HG03196 (cell line): ENCODE results near the gene MRPL49.
A peak's percentile ranks its signal among the peaks of the same experiment; 100 is the strongest.
"Not testable (repeated sequence)": the region's sequence is repeated elsewhere in the genome, so short reads cannot be mapped to it uniquely, and the experiment has no call there.

Experiments
- ATAC-seq: cut with Tn5 transposase; IDR thresholded peaks from one replicate; pipeline ENCODE4 v1.9.1; 2021; ENCODE audit not compliant: unreplicated experiment

MRPL49 gene

DNA sequence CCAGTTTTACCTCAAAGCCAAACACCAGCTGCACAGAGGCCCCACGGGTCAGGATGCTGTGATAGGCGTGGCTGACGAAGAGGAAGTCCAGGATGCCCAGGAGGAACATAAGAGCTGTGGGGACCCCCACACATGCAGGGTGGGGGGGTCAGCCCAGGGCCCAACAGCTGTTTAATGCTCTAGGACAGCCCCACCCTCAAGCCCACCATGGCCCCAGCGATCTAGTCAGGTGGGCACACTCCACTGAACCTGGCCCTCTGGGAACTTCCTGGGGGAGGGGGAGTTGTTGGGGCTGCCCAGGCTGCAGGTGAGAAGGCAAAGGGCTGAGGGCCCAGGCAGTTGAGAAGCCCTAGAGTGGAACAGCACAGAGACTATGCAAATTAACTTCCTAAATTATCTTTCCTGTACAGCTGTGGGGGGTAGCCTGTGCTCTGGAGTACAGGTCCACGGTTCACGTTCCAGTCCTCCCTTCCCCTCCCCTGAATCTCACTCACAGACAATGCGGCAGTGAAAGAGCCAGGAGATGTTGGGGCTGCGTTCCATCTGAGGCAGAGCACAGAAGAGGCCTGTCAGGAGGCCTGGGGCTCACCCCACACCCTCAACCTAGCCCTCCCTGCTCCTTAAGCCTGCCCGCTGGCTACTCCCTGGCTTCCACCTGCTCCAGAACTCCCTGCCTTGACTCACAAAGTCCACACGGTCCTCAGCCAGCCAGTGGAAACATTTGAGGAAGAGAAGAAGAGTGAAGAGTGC lies 10.3 kb downstream of the MRPL49 start:
- no peak for ATAC-seq

DNA sequence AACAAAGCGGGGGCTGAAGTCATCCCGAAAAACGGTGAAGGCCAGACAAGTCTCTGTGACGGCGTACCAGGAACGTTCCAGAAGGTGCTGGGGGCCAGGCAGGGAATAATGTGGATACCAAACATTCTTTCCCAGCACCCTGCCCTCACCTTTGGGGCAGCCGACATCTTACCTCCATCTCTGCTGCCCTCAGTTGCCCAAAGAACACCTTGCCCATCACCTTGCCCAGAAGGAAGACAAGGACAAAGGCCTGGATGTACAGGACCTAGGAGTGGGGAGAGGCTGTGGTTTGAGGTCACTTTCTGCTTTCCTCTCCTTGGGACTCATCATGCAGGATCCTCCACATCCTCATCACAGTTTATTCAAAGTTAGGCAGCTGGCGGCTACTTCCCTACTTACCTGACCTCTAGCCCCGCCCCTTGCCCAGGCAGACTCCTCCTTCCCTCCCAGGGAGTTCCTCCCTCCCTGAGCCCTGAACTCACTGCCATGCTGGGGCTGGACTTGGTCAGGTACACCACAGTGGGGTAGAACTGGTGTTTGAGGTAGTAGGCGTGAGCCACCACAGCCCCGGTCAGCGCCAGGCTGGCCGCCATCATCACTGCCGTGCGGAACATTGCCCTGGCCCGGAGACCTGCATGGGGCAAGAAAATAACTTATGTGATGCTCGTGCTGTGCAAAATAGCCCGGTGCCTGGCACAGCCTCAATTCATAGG lies 11.0 kb downstream of the MRPL49 start:
- ATAC-seq: no peak

DNA sequence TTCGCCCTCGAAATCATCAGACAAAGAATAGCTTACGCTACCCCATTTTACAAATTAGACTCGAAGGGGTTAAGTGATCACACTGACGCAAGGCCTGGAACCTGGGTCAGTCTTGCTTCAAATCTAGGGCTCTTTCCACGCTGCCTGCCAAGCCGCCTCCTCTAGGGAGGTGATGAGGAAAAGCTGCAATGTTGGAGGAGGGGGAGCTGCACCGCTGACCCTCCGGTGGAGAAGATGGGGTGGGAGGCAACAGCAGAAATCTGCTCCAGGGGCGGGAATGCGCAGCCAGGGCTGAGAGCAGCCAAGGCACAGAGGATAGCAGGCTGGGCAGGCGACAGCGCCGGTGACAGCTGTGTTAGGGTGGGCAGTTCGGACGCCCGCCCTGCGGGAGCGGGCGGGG lies 11.6 kb downstream of the MRPL49 start:
- ATAC-seq: no peak

DNA sequence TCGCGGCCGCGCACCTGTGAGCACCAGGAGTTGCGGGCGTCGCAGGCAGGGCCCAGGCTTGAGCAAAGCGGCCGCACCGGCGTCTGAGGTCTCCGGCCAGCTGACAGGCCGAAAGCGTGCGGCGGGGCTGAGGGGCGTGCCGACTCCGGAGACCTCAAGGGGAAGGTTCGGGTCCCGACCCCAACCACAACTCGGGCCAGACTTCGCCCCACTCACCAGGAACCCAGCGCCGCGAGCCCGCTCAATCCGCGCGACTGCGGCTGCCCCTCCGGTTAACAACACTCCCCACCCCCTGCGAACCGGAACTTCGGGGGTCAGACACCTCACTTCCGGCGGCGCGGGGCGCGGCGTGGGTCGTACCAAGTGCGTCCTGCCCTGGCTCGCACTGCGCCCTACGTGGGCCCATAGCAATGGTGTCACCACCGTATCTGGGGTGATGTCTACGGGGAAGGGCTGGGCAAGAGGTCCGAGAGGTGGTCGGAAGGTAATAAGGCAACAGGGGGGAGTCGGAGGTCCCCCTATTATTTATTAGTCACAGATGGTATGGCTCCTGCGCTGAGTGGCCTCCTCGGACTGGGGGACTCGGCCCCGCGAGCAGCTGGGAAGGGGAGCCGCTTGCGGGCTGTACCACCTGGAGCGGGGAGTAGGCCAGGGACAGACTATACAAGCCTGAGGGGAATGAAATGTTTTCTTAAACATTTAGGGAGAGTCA lies 12.3 kb downstream of the MRPL49 start, which contains the start of gene SYVN1:
TSS of gene SYVN1 (minus strand) at position 280 of the 712 bp plus-strand sequence. CDS start 918 bp downstream, outside the sequence.
- ATAC-seq: peak; percentile 51

DNA sequence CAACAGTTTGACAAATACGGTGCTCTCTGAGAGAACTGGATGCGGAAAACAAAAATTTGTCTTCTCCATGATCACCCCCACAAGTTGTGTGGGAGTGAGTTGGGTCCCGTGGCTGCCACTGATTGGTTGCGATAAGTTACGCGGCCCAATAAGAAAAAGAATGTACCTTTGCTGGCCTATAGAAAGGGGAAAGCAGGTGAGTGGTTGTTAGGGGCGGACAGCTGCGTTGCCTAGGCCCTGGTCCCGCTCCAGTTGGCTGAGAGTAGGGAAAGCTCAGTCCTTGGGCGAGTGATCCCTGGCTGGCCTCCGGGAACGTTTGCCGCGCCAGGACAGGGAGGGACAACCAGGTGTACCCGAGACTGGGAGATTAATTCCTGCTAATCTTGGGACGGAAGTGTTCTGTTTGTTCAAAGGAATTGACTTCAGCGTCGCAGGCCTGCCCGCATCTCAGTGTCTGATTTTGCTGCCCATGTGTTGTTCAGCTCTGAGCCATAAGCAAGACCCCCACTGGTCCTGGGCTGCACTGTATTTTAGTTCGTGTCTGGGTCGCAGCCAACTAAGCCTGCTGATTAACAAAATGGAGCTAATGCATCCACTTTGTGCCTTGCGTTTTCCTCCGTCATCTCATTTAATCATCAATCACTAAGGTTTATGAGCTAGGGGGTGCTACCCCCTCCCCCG lies 13.0 kb downstream of the MRPL49 start:
- peak; percentile 61 for ATAC-seq

DNA sequence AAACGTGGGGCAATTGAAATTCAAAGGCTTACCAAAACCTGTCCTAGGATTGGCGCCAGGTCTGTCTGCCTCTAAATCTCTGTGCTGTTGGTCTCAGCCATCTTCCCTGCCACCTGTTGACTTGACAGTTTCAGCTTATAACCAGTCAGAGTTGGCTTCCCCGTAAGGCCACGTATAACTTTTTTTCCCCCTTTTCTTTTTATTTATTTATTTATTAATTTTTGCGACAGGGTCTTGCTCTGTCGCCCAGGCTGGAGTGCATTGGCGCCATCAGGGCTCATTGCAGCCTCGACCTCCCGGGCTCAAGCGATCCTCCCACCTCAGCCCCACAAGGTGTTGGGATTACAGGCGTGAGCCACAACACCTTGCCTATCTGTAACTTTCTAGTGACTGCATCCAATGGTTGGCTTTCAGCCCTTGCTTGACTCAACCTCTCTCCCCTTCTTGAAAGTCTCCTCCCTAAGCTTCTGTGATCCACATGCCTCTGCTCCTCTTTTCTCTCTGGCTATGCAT lies 13.6 kb downstream of the MRPL49 start:
- no peak for ATAC-seq

DNA sequence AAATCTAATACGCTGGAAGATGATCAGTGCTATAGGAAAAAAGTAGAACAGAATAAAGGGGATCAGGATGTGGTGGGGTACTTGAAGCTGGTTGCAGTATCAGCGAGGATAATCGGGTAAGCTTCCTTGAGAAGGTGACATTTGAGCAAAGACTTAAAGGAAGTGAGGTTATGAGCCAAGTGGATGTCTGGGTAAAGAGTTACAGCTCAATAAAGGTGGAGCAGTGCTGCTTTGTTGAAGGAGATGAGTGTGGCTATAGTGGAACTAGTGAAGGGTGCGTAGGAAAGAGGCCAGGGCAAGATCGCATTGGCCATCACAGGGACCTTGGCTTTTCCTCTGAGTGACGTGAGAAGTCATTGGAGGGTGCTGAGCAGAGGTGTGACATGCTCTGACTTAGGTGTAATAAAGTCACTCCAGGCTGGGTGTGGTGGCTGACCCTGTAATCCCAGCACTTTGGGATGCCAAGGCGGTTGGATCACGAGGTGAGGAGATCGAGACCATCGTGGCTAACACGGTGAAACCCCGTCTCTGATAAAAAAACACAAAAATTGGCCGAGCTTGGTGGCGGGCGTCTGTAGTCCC lies 14.5 kb downstream of the MRPL49 start:
- no peak for ATAC-seq

DNA sequence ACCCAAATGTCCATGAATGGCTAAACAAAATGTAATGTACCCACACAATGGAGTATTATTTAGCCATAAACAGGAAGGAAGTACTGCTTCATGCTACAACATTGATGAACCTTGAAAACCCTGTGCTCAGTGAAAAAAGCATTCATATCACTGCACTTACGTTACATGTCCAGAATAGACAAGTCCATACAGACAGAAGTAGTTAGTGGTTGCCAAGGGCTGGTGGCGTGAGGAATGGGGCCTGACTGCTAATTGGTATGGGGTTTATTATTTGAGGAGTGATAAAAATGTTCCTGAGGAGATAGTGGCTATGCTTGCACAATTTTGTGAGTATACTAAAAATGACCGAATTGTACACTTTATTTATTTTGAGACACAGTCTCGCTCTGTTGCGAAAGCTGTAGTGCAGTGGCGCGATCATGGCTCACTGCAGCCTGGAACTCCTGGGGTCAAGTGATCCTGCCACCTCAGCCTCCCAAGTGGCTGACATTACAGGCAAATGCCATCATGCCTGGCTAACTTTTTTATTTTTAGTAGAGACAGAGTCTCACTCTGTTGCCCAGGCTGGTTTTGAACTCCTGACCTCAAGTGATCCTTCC lies 19.9 kb downstream of the MRPL49 start:
- no peak for ATAC-seq

DNA sequence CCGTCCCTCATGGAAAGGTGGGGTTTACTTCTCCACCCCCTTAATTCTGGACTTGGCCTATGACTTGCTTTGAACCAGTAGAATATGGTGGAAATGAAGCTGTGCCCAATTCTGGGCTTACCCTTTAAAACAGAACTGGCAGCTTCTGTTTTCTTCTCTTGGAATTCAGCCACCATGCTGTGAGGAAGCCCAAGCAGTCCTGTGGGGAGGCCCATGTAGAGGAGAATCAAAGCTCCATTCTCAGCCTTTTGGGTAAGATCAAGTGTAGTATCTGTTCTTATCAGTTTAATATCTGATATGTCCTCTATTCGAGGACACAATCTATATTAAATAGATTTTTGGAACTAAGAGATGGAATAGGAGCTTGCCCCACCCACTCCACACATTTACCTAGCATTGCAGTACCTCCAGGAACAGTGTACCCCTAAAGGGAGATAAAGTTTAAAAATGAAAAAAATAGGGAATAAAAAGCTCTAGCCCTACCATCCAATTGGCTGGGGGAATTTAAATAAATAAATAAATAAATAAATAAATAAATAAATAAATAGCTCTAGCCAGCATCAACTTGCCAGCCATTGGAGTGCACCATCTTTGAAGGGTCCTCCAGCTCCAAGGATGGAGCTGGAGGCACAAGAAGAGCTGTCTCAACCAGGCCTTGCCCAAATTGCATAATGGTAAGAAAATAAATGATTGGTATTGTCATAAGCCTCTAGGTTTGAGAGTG lies 25.4 kb downstream of the MRPL49 start:
- no peak for ATAC-seq

DNA sequence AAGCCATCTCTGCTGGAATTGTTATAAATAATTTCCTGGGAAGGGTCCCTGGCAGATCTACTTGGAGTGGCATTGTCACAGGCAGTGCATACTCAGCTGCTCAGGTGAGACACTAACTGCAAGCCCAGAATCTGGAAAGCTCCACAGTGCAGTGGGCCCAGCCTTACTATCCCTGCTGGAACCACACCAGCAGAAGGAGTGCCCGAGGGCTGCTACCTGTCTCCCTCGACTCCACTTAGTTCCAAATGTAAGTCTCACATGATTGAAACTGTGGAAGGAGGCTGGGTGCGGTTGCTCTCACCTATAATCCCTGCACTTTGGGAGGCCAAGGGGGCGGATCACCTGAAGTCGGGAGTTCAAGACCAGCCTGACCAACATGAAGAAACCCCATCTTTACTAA lies 26.5 kb downstream of the MRPL49 start:
- ATAC-seq: no peak

DNA sequence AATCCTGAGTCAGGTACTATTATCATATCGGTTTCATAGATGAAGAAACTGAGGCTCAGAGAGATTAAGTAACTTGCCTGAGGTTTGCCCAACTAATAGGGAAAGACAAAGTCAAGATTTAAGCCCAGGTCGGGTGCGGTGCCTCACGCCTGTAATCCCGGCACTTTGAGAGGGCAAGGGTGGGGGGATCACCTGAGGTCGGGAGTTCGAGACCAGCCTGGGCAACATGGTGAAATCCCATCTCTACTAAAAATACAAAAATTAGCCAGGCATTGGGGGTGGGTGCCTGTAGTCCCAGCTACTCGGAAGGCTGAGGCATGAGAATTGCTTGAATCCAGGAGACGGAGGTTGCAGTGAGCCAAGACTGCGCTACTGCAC lies 28.0 kb downstream of the MRPL49 start:
- ATAC-seq: not testable (repeated sequence)

DNA sequence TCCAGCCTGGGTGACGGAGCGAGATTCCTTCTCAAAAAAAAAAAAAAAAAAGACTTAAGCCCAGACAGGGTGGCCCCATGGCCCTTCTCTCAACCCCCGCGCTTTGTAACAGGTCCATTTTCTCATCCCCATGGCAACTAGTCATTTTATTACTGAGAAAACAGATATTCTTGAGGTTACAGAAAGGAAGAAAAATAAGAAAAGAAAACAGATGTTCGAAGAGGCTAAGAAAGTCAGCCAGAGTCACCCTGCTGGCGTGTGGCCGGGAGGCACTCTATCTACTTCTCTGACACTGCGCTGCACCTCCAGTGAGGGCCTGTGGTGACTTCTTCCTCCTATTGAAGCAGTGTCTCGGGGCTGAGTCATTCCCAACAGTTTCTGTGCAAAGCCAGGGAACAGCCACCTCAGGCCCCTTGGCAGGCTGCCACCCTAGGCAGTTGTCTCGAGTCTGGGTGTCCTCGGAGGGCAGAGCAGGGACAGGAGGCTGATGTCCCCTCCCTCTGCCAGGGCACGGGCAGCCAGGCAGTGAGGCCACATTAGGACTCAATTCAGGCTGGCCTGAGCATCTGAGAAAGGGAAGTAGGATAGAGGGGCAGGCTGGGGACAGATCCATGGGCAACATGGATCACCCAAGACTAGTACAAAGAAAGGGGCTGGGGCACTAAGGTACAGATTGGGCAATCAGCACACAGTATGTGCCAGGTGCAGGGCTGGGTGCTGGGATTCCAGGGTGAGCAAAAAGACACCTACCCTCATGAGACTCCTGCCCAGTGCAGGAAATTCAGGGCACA lies 28.6 kb downstream of the MRPL49 start:
- no peak for ATAC-seq

DNA sequence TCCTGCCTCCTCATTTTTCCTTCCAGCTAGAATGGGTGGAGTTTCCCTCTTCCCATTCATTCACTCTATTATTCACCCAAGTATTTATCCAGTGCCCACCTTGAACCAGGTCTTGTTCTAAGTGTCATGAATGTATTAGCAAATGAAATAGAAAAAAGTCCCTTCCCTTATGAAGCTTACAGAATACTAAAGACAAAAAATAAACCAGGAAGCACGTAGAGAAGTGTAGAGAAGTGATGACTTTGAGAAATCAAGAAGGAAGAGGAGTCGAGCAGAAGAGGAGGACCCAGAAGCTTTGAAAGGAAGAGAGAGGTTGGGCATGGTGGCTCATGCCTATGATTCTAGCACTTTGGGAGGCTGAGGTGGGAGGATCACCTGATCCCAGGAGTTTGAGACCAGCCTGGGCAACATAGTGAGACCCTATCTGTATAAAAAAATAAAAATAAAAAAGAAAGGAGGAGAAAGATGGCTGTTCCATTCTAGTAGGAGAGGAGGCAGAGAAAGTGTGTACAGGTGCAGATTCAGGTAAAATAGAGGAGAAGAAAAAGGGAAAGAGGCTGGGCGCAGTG lies 29.3 kb downstream of the MRPL49 start:
- ATAC-seq: no peak

DNA sequence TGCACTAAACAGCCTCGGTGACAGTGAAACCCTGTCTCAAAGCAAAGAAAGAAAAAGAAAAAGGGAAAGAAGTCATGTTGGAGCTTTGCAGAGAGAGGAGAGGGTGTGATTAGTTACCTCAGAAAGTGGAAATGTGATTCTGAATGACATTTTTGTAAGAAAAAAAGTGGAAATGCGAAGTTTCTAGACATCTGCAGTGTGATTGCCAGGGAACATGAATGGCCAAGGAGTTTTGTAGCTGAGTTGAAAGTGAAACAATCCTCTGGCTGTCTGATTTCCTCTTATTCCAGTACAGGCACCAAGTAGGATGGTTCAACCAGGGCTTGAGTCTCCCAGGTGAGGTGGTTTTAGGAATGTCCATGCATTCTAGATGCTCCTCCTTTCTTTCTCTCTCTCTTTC lies 30.0 kb downstream of the MRPL49 start:
- no peak for ATAC-seq

DNA sequence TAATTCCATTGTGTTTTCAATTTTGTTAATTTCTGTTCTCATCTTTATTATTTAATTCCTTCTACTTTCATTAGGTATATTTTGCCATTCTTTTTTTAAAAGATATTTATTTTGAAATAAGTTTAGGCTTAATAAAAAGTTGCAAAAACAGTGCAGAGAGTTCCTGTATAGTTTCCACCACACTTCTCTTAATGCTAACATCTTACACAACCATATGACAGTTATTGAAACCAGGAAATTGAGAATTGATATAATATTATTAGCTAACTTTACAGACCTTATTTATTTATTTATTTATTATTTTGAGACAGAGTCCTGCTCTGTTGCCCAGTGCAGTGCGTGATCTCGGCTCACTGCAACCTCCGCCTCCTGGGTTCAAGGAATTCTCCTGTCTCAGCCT lies 34.1 kb downstream of the MRPL49 start:
- no peak for ATAC-seq

DNA sequence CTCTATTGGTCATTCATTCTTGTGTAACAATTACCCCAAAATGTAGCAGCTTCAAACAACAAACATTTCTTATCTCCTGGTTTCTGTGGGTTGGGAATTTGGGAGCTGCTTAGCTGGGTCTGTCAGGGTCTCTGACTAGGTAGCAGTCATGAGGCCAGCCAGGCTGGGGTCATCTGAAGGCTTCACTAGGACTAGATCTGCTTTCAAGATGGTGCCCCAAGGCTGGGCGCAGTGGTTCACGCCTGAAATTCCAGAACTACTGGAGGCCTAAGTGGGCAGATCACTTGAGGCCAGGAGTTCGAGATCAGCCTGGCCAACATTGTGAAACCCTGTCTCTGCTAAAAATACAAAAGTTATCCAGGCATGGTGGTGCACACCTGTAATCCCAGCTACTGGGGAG lies 34.8 kb downstream of the MRPL49 start:
- no peak for ATAC-seq

DNA sequence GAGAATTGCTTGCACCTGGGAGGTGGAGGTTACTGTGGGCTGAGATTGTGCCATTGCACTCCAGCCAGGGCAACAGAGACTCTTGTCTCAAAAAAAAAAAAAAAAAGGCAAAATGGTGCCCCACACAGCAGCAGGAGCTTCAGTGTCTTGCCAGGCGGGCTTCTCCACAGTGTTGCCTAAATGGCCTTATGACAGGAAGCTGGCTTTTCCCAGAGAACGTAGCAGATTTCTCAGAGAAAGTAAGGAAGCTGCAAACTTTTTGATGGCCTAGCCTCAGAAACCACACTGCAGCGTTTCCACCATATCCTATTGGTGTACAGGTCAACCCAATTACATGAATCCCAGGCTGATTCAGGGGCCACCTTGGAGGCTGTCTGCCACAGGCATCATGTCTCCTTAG lies 35.2 kb downstream of the MRPL49 start:
- no peak for ATAC-seq

DNA sequence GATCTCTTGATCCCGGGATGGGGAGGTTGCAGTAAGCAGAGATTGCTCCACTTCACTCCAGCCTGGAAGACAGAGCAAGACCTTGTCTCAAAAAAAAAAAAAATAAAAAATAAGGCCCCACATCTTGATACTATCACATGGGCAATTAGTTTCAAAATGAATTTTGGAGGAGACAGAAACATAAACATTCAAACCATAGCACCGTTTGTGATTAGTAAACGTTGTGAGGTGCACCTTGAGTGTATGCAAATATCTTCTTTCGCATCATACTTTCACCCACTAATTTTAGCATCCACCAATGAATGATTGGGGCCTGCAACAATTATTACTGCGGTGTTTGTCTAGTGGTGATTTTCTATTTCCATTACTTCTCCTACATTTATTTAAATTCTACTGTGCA lies 36.9 kb downstream of the MRPL49 start:
- peak; percentile 72 for ATAC-seq

DNA sequence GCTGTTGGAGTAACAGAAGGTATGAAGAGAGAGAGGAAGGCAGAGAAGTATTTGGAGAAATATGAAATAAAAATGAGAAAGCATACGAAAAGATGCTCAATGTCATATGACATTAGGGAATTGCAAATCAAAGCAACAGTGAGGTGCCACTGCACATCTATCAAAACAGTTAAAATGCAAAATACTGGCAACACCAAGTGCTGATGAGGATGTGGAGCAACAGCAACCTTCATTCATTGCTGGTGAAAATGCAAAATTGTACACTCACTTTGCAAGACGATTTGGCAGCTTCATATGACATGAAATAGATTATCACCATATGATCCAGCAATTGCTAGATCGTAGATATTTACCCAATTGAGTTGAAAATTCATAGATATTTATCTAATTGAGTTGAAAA lies 38.5 kb downstream of the MRPL49 start:
- ATAC-seq: no peak
